K562 (cell line): ENCODE data around the gene TXNRD2. TPM values are rescaled to one million over a fixed set of nuclear protein-coding genes. Genes with fewer than 3 reads are reported as not detected.

Experiments
- CBX5 ChIP-seq: IDR thresholded peaks from 2 replicates; pipeline ENCODE4 v1.6.1; 2014; ENCODE audit warnings: low read depth, borderline replicate concordance
- CC2D1A ChIP-seq: fragments of 450-650 bp; IDR thresholded peaks from 2 replicates; pipeline ENCODE4 v1.6.1; 2017; ENCODE audit warnings: mild to moderate bottlenecking
- HMG20B ChIP-seq: fragments of 250-450 bp; sonication (Bioruptor Pico); IDR thresholded peaks from 2 replicates; pipeline ENCODE4 v1.5.0; 2021; ENCODE audit warnings: mild to moderate bottlenecking
- KLF1 ChIP-seq: fragments of 450-650 bp; IDR thresholded peaks from 2 replicates; pipeline ENCODE4 v1.6.1; 2016; ENCODE audit warnings: missing genetic modification characterization, missing compliant biosample characterization
- OTX1 ChIP-seq: fragments of 450-650 bp; formaldehyde crosslinking; IDR thresholded peaks from 2 replicates; pipeline ENCODE4 v1.4.0; 2022; ENCODE audit warnings: mild to moderate bottlenecking
- PURB ChIP-seq: sonication (generic); formaldehyde crosslinking; IDR thresholded peaks from 2 replicates; pipeline ENCODE4 v1.9.0; 2021; ENCODE audit warnings: low read depth, mild to moderate bottlenecking, missing genetic modification reagents
- SMAD2 ChIP-seq: fragments of 150-350 bp; IDR thresholded peaks from 2 replicates; pipeline ENCODE4 v1.6.1; 2014; ENCODE audit warnings: low read depth, mild to moderate bottlenecking, low read length
- SMARCB1 ChIP-seq: IDR thresholded peaks from 2 replicates; pipeline ENCODE4 v1.6.1; 2011; ENCODE audit warnings: improper control_type of control experiment, low read depth; ENCODE audit not compliant: insufficient read length
- SMC3 ChIP-seq: conservative IDR thresholded peaks from 2 replicates; pipeline ENCODE4 v1.6.1; 2011; ENCODE audit warnings: low read depth, low read length, improper control_type of control experiment; ENCODE audit not compliant: insufficient read depth
- SNIP1 ChIP-seq: fragments of 450-650 bp; IDR thresholded peaks from 2 replicates; pipeline ENCODE4 v1.7.1; 2017; ENCODE audit warnings: low read depth, mild to moderate bottlenecking
- SRSF3 ChIP-seq: fragments of 200-400 bp; formaldehyde crosslinking; IDR thresholded peaks from 2 replicates; pipeline ENCODE4 v1.6.1; 2016; ENCODE audit warnings: mild to moderate bottlenecking, low read length, moderate library complexity; ENCODE audit not compliant: insufficient read depth
- U2AF2 ChIP-seq: fragments of 200-400 bp; formaldehyde crosslinking; optimal IDR thresholded peaks from 2 replicates; pipeline ENCODE3; 2017; ENCODE audit warnings: low read depth, mild to moderate bottlenecking, low read length
- ZFP1 ChIP-seq: fragments of 450-650 bp; formaldehyde crosslinking; IDR thresholded peaks from 2 replicates; pipeline ENCODE4 v1.4.0; 2020; ENCODE audit warnings: mild to moderate bottlenecking, mixed read lengths
- ZNF184 ChIP-seq: sonication (generic); formaldehyde crosslinking; IDR thresholded peaks from 2 replicates; pipeline ENCODE4 v1.5.0; 2020; ENCODE audit warnings: missing genetic modification reagents
- polyA plus RNA-seq, 8 experiments: library from polyadenylated mRNA; depleted of rRNA in 4 of 8; stranded (reverse) in 5 of 8; unstranded in 3 of 8; fragments of >200 nt; fragmentation: Nextera tagmentation in 2 of 8; fragmentation: Illumina TruSeq in 1 of 8; extraction: Ambion mirVana in 2 of 8; extraction: Trizol in 1 of 8; gene quantifications; 2 replicates each; pipeline versions ENCODE4 v1.2.1 to v1.2.3, GENCODE V29; 2011 to 2014; ENCODE audit warnings: inconsistent platforms in 1 of 8, missing spikeins in 1 of 8
- total RNA-seq, 7 experiments: library from RNA; depleted of rRNA in 6 of 7; stranded (reverse); fragments of >200 nt in 6 of 7; fragmentation: Illumina TruSeq in 2 of 7; extraction: Trizol in 2 of 7; gene quantifications; 2 replicates each; pipeline versions ENCODE4 v1.2.1 to v1.2.3, GENCODE V29; 2011 to 2021; ENCODE audit warnings: low replicate concordance in 1 of 7
- TF ChIP-seq, protein P1 (sequence below): sonication (generic); formaldehyde crosslinking; IDR thresholded peaks from 2 replicates; pipeline ENCODE4 v1.5.0; 2020; ENCODE audit warnings: missing genetic modification reagents
- TF ChIP-seq, protein P2 (sequence below): fragments of 450-650 bp; IDR thresholded peaks from 2 replicates; pipeline ENCODE4 v1.7.0; 2016; ENCODE audit warnings: borderline replicate concordance
- TF ChIP-seq, protein P3 (sequence below), 2 experiments: fragments of 450-650 bp in 1 of 2; sonication (generic) in 1 of 2; formaldehyde crosslinking; conservative IDR thresholded peaks; 2 replicates each; pipeline versions ENCODE4 v1.4.0 to v1.8.1; 2020 to 2022; ENCODE audit warnings: mild to moderate bottlenecking in 1 of 2, missing genetic modification reagents in 1 of 2
- TF ChIP-seq, protein P4 (sequence below): IDR thresholded peaks from 2 replicates; pipeline ENCODE4 v1.6.1; 2012; ENCODE audit warnings: low read depth, low read length, improper control_type of control experiment, borderline replicate concordance
- TF ChIP-seq, protein P5 (sequence below): sonication (generic); formaldehyde crosslinking; IDR thresholded peaks from 2 replicates; pipeline ENCODE4 v1.8.1; 2023; ENCODE audit warnings: mild to moderate bottlenecking, missing genetic modification reagents

Gene TXNRD2
- total and polyA plus RNA-seq, 9 of the 15 experiments (the other 6 are each of a cell fraction or from before 2014, with no cell fraction given) = 3.3 to 80.2 (median 49.4) TPM

DNA sequence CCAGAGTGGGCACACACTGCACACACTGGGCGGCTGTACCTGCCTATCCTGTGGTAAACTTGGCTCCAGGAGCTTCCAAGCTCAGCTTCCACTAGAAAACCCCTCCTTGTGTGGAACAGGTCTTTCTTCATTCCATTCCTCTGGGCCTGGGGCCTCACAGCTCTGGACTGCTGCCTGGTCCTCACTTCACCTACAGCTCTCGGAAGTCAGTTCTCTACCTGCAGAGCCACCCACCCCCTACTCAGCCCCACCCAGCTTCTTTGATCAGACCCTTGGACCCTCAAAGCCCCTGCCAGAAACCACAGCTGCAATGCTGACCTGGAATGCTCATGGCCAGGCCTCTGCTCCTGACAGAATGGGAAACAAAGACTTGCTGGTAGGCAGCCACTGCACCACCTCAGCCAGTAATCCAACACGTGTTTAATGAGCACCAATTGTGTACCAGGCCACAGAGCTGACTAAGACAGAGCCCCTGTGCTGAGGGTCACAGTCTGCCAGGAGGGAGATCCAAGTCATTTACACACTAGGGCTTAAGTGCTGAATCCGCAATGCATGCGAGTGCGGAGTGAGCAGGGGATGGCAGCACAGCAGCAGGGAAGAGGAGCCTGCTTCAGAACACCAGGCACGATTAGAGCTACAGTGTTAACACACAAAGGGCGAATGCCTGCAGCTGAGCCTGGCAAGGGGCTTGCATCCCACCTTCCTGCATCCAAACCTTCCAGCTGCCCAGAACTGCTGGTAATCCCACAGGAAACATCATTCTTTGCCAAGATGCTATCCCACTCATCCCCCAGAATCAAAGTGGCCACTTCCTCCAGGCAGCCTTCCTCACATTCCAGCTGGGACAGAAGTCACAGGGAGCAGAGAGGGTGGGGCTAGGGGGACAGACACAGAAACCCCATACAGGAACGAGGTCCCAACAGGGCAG is 91.5 kb downstream of the TXNRD2 start (continued):
- no peak for TF ChIP-seq CC2D1A
- TF ChIP-seq CBX5 = no peak
- TF ChIP-seq, protein P1, sequence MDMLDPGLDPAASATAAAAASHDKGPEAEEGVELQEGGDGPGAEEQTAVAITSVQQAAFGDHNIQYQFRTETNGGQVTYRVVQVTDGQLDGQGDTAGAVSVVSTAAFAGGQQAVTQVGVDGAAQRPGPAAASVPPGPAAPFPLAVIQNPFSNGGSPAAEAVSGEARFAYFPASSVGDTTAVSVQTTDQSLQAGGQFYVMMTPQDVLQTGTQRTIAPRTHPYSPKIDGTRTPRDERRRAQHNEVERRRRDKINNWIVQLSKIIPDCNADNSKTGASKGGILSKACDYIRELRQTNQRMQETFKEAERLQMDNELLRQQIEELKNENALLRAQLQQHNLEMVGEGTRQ (CRISPR knock-in tag) = no peak
- no peak for TF ChIP-seq SNIP1
- TF ChIP-seq, protein P2, sequence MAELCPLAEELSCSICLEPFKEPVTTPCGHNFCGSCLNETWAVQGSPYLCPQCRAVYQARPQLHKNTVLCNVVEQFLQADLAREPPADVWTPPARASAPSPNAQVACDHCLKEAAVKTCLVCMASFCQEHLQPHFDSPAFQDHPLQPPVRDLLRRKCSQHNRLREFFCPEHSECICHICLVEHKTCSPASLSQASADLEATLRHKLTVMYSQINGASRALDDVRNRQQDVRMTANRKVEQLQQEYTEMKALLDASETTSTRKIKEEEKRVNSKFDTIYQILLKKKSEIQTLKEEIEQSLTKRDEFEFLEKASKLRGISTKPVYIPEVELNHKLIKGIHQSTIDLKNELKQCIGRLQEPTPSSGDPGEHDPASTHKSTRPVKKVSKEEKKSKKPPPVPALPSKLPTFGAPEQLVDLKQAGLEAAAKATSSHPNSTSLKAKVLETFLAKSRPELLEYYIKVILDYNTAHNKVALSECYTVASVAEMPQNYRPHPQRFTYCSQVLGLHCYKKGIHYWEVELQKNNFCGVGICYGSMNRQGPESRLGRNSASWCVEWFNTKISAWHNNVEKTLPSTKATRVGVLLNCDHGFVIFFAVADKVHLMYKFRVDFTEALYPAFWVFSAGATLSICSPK = no peak
- TF ChIP-seq SMARCB1 = no peak
- TF ChIP-seq KLF1 (tag) = no peak; the same call in 1 of the 2 replicates
- no peak for TF ChIP-seq SMC3
- no peak for TF ChIP-seq PURB (CRISPR knock-in tag)
- TF ChIP-seq, protein P3, sequence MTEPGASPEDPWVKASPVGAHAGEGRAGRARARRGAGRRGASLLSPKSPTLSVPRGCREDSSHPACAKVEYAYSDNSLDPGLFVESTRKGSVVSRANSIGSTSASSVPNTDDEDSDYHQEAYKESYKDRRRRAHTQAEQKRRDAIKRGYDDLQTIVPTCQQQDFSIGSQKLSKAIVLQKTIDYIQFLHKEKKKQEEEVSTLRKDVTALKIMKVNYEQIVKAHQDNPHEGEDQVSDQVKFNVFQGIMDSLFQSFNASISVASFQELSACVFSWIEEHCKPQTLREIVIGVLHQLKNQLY (CRISPR knock-in tag; conservative IDR thresholded peaks at IDR 0.05) = no peak
- TF ChIP-seq OTX1 (CRISPR knock-in tag) = 0 out of 2 replicates have a peak, but pooled peaks have one; percentile 11
- TF ChIP-seq, protein P4, sequence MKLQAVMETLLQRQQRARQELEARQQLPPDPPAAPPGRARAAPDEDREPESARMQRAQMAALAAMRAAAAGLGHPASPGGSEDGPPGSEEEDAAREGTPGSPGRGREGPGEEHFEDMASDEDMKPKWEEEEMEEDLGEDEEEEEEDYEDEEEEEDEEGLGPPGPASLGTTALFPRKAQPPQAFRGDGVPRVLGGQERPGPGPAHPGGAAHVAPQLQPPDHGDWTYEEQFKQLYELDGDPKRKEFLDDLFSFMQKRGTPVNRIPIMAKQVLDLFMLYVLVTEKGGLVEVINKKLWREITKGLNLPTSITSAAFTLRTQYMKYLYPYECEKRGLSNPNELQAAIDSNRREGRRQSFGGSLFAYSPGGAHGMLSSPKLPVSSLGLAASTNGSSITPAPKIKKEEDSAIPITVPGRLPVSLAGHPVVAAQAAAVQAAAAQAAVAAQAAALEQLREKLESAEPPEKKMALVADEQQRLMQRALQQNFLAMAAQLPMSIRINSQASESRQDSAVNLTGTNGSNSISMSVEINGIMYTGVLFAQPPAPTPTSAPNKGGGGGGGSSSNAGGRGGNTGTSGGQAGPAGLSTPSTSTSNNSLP = no peak
- TF ChIP-seq SRSF3 = no peak
- TF ChIP-seq HMG20B (CRISPR knock-in tag) = no peak
- TF ChIP-seq SMAD2 = 0 out of 2 replicates have a peak, but pooled peaks have one; percentile 50
- no peak for TF ChIP-seq ZFP1 (CRISPR knock-in tag)
- TF ChIP-seq, protein P5, sequence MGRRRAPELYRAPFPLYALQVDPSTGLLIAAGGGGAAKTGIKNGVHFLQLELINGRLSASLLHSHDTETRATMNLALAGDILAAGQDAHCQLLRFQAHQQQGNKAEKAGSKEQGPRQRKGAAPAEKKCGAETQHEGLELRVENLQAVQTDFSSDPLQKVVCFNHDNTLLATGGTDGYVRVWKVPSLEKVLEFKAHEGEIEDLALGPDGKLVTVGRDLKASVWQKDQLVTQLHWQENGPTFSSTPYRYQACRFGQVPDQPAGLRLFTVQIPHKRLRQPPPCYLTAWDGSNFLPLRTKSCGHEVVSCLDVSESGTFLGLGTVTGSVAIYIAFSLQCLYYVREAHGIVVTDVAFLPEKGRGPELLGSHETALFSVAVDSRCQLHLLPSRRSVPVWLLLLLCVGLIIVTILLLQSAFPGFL = no peak
- no peak for TF ChIP-seq U2AF2
- TF ChIP-seq ZNF184 (CRISPR knock-in tag) = no peak
